Mucosa of stomach (tissue), 1 donor: Measurements from ENCODE around the gene CKMT1B.
"Not testable (repeated sequence)": the region's sequence is repeated elsewhere in the genome, so short reads cannot be mapped to it uniquely, and the experiment has no call there.

ENCODE experiments used
- H3K27me3 ChIP-seq: one replicate; pipeline ENCODE4 v1.7.0; 2013; ENCODE audit warnings: mild to moderate bottlenecking, low read length; ENCODE audit not compliant: control insufficient read depth, insufficient read depth
- H3K36me3 ChIP-seq: one replicate; pipeline ENCODE4 v1.7.0; 2013; ENCODE audit warnings: low read length; ENCODE audit not compliant: control insufficient read depth, insufficient read depth
- H3K4me1 ChIP-seq: one replicate; pipeline ENCODE4 v1.7.0; 2013; ENCODE audit warnings: mild to moderate bottlenecking, low read length; ENCODE audit not compliant: control insufficient read depth, insufficient read depth
- H3K4me3 ChIP-seq: one replicate; pipeline ENCODE4 v1.7.0; 2013; ENCODE audit warnings: low read length
- H3K9ac ChIP-seq: one replicate; pipeline ENCODE4 v1.7.0; 2013; ENCODE audit warnings: mild to moderate bottlenecking, low read length, moderate library complexity
- H3K9me3 ChIP-seq: one replicate; pipeline ENCODE4 v1.7.0; 2013; ENCODE audit warnings: mild to moderate bottlenecking, low read length, moderate library complexity; ENCODE audit not compliant: control insufficient read depth
- donor health status: Pancreatic carcinoma.

The CKMT1B gene

GRCh38 chr15:43593328-43594190 lies at the start of gene CKMT1B:
Gene CKMT1B, plus strand, starts transcription at chr15:43594027. Its CDS starts 192 bp downstream, at chr15:43594219.
- H3K9me3 ChIP-seq: not testable (repeated sequence)

GRCh38 chr15:43544266-43544665 lies 49.6 kb upstream of the CKMT1B start:
- H3K27me3 ChIP-seq: no peaks in the 10 kb centered on the region
- no peaks in the 10 kb centered on the region for H3K4me1 ChIP-seq
- no peak overlapping the region for H3K9ac ChIP-seq
- H3K36me3 ChIP-seq: no peaks in the 10 kb centered on the region
- no peak overlapping the region for H3K4me3 ChIP-seq
- no peaks in the 10 kb centered on the region for H3K9me3 ChIP-seq

More at GRCh38 chr15:43593328-43594190, at the start of gene CKMT1B:
- H3K27me3 ChIP-seq, H3K36me3 ChIP-seq, H3K9ac ChIP-seq, H3K4me1 ChIP-seq, H3K4me3 ChIP-seq: not testable (repeated sequence)

- no peaks in the 10 kb centered on the region for H3K4me1 ChIP-seq
- H3K36me3 ChIP-seq: no peaks in the 10 kb centered on the region
- no peaks in the 10 kb centered on the region for H3K27me3 ChIP-seq
- H3K4me3 ChIP-seq: no peak overlapping the region
- H3K9ac ChIP-seq: no peak overlapping the region
- H3K9me3 ChIP-seq: no peaks in the 10 kb centered on the region
Measured at GRCh38 chr15:43545426-43545825, 48.4 kb upstream of the CKMT1B start.

- Histone ChIP-seq H3K27me3 (no peaks in the 10 kb centered on the region), H3K9me3 (no peaks in the 10 kb centered on the region), H3K4me3 (no peak overlapping the region), H3K36me3 (no peaks in the 10 kb centered on the region), H3K9ac (no peak overlapping the region), H3K4me1 (no peaks in the 10 kb centered on the region)
Measured at GRCh38 chr15:43547539-43547938, 46.3 kb upstream of the CKMT1B start.

- H3K4me3 ChIP-seq: no peak overlapping the region
- no peaks in the 10 kb centered on the region for H3K36me3 ChIP-seq
- no peak overlapping the region for H3K9ac ChIP-seq
- no peaks in the 10 kb centered on the region for H3K9me3 ChIP-seq
- H3K4me1 ChIP-seq: no peaks in the 10 kb centered on the region
- H3K27me3 ChIP-seq: no peaks in the 10 kb centered on the region
Measured at GRCh38 chr15:43550527-43551363, 43.1 kb upstream of the CKMT1B start.

GRCh38 chr15:43552256-43552655 lies 41.6 kb upstream of the CKMT1B start:
- Histone ChIP-seq H3K9ac (no peak overlapping the region), H3K36me3 (no peaks in the 10 kb centered on the region), H3K4me3 (no peak overlapping the region), H3K9me3 (no peaks in the 10 kb centered on the region), H3K4me1 (no peaks in the 10 kb centered on the region), H3K27me3 (no peaks in the 10 kb centered on the region)

- H3K36me3 ChIP-seq: no peaks in the 10 kb centered on the region
Measured at GRCh38 chr15:43552986-43553385, 40.8 kb upstream of the CKMT1B start.

GRCh38 chr15:43562753-43563152 lies 31.1 kb upstream of the CKMT1B start:
- H3K36me3 ChIP-seq, H3K4me3 ChIP-seq, H3K9ac ChIP-seq, H3K4me1 ChIP-seq, H3K27me3 ChIP-seq, H3K9me3 ChIP-seq: not testable (repeated sequence)

More at GRCh38 chr15:43552986-43553385, 40.8 kb upstream of the CKMT1B start:
- H3K9me3 ChIP-seq: no peaks in the 10 kb centered on the region
- H3K27me3 ChIP-seq: no peaks in the 10 kb centered on the region
- no peak overlapping the region for H3K9ac ChIP-seq
- no peak overlapping the region for H3K4me3 ChIP-seq
- no peaks in the 10 kb centered on the region for H3K4me1 ChIP-seq

- H3K4me3 ChIP-seq, H3K27me3 ChIP-seq, H3K9ac ChIP-seq, H3K4me1 ChIP-seq, H3K36me3 ChIP-seq, H3K9me3 ChIP-seq: not testable (repeated sequence)
Measured at GRCh38 chr15:43563793-43564192, 30.0 kb upstream of the CKMT1B start.

- H3K4me3 ChIP-seq, H3K4me1 ChIP-seq, H3K9me3 ChIP-seq, H3K27me3 ChIP-seq, H3K9ac ChIP-seq, H3K36me3 ChIP-seq: not testable (repeated sequence)
Measured at GRCh38 chr15:43566615-43567014, 27.2 kb upstream of the CKMT1B start.

GRCh38 chr15:43574607-43575006 lies 19.2 kb upstream of the CKMT1B start:
- H3K4me1 ChIP-seq, H3K36me3 ChIP-seq, H3K4me3 ChIP-seq, H3K9ac ChIP-seq, H3K9me3 ChIP-seq, H3K27me3 ChIP-seq: not testable (repeated sequence)

- H3K9ac ChIP-seq, H3K27me3 ChIP-seq, H3K4me3 ChIP-seq, H3K36me3 ChIP-seq, H3K4me1 ChIP-seq, H3K9me3 ChIP-seq: not testable (repeated sequence)
Measured at GRCh38 chr15:43589778-43590466, 3.9 kb upstream of the CKMT1B start, which contains the start of gene PPIP5K1. Gene PPIP5K1, minus strand, starts transcription at chr15:43590208. Its CDS starts 5,704 bp downstream, at chr15:43584504.
